ENCODE data around the gene HIPK3.

Gene HIPK3

DNA sequence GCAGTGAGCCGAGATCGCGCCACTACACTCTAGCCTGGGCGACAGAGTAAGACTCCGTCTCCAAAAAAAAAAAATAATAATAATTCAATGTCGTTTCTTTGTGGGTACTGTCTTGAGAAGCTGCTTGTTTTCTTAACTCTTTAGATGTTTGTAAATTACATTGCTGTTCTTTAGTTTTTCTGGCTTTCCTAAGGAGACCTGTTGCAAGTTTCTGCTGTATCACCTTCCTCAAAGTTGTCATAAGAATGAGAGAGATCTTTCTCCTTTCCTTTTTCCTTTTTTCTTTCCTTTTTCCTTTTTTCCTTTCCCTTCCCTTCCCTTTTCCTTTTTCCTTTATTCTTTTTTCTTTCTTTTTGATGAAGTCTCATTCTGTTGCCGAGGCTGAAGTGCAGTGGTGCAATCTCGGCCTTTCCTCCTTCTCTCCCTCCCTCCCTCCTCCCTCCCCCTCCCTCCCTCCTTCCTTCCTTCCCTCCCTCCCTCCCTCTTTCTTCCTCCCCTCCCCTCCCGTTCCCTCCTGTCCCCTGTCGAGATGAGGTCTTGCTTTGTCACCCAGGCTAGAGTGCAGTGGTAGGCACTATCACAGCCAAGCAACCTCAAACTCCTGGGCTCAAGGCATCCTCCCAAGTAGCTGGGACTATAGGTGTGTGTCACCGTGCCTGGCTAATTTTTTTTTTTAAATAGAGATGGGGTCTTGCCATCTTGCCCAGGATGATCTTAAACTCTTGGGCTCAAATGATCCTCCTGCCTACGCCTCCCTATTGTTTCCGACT, 15.3 kb downstream of the HIPK3 start:
- H3K4me3 ChIP-seq (ENCODE audit: low read depth, low read length), result no peak overlapping the region
- TF ChIP-seq, protein P1, sequence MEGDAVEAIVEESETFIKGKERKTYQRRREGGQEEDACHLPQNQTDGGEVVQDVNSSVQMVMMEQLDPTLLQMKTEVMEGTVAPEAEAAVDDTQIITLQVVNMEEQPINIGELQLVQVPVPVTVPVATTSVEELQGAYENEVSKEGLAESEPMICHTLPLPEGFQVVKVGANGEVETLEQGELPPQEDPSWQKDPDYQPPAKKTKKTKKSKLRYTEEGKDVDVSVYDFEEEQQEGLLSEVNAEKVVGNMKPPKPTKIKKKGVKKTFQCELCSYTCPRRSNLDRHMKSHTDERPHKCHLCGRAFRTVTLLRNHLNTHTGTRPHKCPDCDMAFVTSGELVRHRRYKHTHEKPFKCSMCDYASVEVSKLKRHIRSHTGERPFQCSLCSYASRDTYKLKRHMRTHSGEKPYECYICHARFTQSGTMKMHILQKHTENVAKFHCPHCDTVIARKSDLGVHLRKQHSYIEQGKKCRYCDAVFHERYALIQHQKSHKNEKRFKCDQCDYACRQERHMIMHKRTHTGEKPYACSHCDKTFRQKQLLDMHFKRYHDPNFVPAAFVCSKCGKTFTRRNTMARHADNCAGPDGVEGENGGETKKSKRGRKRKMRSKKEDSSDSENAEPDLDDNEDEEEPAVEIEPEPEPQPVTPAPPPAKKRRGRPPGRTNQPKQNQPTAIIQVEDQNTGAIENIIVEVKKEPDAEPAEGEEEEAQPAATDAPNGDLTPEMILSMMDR (IDR thresholded peaks at IDR 0.05; ENCODE audit: low read depth, low read length), result no peak

DNA sequence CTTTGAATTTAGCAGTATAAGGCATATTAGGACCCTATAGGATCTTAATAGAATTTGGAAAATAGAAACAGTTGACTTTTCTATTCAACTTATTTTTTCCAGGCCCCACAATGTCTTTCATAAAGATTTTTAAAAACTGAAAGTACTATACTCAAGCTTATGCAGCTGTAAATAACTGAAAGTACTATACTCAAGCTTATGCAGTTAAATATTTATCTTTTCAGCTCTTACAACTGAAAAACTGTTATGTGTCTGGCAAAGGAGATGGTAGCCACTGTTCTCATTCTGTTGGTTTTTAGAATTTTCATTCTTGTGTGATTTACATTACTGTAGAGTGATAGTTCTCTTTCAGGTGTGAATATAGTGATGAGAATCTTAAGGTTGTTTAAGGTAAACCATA, 16.5 kb downstream of the HIPK3 start:
- TF ChIP-seq, protein P1 (IDR thresholded peaks at IDR 0.05; ENCODE audit: low read depth, low read length), result no peak
- no peak overlapping the region for H3K4me3 ChIP-seq (ENCODE audit: low read depth, low read length)

DNA sequence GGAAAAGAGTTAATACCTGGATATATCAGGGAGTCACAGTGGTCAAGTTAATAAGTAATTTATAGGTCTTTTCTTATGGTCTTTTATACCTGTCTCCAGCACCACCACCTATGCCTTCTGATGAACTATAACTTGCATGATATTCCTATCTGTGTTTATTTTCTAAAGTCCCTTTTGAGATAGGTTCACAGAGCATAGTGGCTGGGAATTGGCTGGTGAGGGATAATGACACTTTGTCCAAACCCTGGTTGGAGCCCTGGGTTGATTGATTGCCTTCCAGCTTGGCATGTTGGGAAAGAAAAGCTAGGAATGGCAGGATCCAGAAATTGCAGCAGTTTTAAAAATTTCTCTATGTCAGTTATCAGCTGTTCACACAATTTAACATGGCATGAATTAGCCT, 23.2 kb downstream of the HIPK3 start:
- no peak overlapping the region for H3K4me3 ChIP-seq (ENCODE audit: low read depth, low read length)
- TF ChIP-seq, protein P1 (IDR thresholded peaks at IDR 0.05; ENCODE audit: low read depth, low read length), result no peak

DNA sequence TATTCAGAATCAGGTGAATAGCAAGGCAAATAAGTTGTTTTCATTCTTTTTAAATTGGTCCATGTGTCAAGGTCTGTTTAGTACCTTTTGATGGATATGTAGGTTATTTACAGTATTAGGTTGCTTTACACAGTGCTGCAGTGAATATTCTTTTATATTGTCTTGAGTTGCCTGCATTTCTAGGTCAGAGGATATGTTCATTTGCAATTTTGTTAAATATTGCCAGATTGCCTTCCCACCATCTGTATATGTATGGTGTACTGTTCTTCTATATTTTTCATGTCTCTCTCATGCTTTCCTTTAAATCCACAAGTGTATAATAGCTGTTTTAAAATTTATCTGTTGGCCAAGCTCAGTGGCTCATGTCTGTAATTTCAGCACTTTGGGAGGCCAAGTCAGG, 24.6 kb downstream of the HIPK3 start:
- TF ChIP-seq, protein P1 (IDR thresholded peaks at IDR 0.05; ENCODE audit: low read depth, low read length), result no peak
- no peak overlapping the region for H3K4me3 ChIP-seq (ENCODE audit: low read depth, low read length)

DNA sequence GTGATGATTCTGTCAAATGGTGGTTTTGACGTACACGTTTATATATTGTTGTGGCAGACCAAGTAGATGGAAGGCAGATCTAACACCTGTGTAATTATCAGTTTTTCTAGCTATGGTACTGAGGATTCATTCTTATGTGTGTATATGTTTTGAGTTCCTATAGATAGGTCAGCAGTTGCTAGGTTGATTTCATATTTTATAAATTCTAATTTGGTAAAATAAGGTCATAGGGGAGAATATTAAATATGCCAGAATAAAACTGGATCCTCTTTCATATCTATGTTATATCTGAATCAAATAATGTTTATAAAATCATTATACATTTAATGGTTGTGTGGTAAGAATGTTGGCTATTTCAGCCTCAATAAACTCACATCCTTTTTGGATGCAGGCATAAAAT, 27.6 kb downstream of the HIPK3 start:
- TF ChIP-seq, protein P1 (IDR thresholded peaks at IDR 0.05; ENCODE audit: low read depth, low read length), result no peak
- H3K4me3 ChIP-seq (ENCODE audit: low read depth, low read length), result no peak overlapping the region

DNA sequence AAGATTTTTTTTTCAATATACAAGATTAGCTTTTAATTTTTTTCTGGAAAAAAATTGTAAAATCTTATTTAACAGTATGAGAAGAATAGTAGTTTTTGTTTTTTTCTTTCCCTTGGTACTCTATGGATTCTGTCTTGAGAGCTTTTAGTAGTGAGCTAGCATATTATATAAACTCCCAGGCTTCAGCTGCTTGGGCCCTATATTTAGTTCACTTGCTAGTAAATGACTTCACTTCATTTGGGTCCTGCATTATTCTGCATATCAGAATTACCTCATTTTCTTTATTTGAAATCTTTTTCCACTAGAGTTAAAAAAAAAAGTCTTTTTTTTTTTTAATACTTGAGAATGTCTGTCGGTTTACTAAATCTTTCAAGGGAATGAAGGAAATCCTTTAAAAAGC, 33.1 kb downstream of the HIPK3 start:
- no peak overlapping the region for H3K4me3 ChIP-seq (ENCODE audit: low read depth, low read length)
- TF ChIP-seq, protein P1 (IDR thresholded peaks at IDR 0.05; ENCODE audit: low read depth, low read length), result no peak

DNA sequence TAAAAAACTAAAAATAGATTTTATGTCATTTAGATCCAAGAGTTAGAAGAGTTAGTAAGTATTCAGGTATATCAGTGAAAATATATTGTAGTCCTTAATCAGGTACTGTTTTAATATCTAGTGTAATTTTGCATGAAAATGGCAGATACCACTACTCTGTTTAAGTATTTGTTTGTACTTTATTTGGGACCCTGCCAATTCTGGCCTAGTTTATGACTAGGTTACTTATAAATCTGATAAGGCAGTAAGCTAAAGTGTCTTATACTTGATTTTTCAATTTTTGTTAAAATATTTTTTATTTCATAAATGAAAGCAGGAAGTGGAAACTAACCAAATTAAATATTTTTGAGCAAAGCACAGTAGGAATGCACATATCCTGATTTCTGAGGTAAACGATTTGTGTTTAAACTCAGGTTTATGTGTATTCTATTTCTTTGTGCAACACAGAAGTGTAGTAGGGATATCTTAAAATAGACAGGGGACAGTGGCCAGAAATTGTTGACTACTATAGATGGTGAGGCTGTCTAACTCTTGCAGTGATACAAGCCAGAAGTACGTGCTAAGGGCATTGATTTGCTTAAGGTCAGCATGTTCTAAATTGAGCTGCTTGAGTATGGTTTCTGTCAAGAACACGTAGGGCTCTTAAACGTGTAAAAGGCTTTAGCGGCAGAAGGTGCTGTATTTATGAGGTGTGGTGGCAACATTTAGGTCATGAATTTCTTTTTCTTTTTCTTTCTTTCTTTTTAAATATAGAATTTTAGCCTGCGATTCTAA, 34.0 kb downstream of the HIPK3 start:
- H3K4me3 ChIP-seq (ENCODE audit: low read depth, low read length), result no peak overlapping the region
- TF ChIP-seq, protein P1 (IDR thresholded peaks at IDR 0.05; ENCODE audit: low read depth, low read length), result no peak
